Pulmonary artery endothelial cell (primary cell): Measurements from ENCODE around the gene IL1RL2. TPM values are rescaled to one million over a fixed set of nuclear protein-coding genes. Genes with fewer than 3 reads are reported as not detected.

Experiments
- DNase-seq: peaks from one replicate; pipeline ENCODE4 v3.0.0-alpha.2; 2011; ENCODE audit warnings: low read depth, low spot score
- total RNA-seq: library from RNA; depleted of rRNA; stranded (reverse); fragments of >200 nt; gene quantifications from 2 replicates; pipeline ENCODE4 v1.2.3, GENCODE V29; 2014

Gene IL1RL2
- total RNA-seq, 1 donor from 2014 or later = 0.20 TPM

DNA sequence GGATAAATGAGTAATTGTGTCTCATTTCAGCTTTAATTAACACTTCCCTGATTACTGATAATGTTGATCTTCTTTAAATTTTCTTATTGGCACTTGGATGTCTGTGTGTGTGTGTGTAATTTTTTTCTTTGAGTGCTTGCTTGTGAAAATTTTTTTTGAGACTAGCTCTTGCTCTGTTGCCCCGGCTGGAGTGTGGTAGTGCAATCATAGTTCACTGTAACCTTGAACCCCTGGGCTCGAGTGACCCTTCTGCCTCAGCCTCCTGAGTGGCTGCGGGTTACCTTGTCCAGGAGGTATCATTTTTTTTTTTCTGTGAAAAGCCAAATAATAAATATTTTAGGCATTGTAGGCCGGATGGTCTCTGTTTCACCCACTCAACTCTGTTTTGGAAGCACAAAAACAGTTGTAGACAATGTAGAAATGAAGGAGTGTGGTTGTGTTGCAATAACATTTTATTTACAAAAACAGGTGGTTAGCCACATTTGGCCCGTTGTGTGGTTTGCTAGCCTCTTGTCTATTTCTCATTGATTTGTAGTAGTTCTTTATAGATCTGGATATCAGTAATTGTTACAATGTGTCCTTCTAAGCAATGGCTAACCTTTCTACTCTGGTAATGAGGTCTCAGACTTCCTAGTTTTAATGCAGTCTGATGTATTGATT, 7.9 kb downstream of the IL1RL2 start:
- DNase-seq = no peak

DNA sequence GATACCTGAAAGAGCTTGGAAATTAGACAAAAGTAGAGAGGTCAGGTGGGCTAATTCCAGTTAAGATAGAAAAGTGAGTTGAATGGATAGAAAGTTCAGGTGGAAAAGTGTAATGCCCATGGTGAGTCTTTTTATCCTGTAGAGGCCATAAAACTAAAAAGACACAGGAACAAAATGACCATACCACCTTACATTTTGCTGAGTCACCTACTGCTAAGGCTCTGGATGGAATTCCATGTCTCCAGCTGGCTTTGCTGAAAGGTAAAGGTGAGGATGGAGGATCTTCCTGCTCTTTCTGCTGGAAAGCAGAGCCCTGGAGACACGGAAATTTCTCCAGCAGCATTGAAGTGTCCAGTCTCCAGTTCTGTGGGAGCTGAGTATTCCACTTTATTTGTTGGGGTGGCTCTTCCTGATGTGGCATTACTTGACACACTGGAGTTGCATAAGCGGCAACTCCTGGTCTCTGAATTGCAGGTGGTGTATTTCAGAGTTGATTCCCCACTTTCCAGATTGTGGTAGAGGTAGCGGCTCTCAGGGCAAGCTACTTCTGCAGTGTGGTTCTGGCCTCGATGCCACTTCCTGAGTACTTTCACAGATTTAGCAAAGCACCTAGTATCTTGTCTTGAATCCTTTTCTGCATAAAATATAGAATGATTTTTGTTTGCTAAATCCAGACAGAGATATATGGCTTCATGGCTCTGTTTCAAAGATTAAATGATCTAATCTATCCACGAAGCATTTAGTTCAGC, 10.7 kb downstream of the IL1RL2 start:
- no peak for DNase-seq

DNA sequence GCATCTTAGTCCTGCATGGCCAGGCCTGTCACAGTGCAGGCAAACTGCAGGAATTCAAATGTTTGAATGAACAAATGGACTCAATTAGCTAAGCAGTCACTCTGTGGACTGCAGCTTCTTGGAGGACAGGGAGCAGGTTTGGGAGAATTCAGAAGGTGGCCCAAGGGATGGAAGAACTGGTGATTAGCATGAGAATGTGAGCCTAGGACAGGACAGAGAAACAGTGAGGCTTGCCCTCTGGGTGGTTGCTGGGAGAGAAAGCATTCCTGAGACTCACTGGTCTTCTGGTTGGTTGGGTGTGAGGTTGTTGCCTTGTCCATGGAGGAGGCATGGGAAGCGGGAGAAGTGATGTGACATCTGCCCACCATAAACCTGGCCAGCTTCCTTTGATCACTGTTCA, 13.7 kb downstream of the IL1RL2 start:
- DNase-seq = no peak

DNA sequence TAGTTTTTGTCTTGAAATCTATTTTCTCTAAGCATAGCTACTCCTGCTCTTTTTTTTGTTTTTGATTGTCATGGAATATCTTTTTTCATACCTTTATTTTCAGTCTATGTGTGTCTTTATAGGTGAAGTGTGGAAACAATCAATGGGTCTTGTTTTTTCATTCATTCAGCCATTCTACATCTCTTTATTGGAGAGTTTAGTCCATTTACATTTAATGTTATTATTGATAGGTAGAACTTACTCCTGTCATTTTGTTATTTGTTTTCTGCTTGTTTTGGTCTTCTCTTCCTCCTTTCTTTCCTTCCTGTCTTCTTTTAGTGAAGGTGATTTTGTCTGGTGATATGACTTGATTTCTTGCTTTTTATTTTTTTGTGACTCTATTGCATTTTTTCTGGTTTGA, 17.8 kb downstream of the IL1RL2 start:
- no peak for DNase-seq

DNA sequence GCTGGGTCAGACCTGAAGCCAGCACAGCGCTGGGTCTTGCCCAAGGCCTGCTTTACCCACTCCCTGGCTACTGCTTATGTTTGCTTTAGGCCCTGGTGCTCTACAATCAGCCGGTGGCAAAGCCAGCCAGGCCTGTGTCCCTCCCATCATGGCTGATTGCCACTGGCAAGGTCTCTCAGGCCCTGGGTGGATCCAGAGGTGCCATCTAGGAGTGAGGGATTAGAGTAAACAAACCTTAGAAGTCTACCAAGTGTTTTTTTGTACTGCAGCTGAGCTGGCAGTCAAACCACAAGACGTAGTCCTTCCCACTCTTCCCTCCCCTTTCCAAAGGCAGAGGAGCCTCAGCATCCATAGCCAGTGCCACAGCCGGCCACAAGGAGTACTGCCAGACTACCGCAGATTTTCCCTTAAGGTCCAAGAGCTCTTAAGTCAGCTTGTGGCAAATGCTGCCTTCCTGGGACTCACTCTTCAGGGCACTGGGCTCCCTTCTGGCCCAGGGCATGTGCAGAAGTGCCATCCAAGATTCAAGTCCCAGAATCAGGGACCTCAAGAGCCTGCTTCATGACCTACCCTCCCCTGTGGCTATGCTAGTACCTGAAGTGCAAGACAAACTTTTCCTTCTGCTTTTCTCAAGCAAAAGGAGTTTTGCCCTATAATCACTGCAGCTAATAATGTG, 20.0 kb downstream of the IL1RL2 start:
- DNase-seq = no peak

DNA sequence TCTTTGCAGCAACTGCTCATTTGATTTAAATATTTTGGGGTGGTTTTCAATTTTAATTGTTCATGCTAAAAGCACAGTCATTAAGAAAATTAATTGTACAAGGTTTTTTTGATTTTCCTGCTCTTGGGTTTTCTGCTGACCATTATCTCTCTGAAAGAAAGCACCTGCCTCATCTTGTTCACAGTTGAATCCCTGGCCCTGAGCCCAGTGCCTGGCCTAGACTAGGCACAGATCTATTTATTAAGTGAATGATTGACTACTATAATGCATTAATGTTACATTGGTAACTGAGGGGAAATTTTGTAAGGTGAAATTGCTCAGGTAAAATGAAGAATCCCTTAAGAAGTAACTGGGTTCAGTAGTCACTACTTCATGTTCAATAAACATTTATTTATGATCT, 22.0 kb downstream of the IL1RL2 start:
- DNase-seq = no peak

DNA sequence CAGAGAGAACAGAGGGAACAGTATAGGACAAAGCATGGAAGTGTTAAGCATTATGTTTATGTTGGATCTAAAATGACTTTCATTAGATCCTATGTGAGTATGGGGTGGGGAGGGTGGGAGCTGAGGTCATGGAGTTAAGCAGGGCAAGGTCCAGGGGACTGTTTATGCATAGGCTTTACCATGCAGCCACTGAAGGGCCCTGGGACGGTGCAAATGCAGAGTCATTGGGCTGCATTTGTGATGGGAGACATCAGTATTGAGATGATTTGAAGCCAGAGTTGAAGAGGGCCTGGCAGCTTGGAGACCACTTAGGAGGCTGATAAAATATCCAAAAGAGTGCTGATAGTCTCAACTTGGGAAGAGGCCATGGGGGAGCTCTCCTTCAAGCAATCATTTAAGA, 22.7 kb downstream of the IL1RL2 start:
- DNase-seq = no peak

DNA sequence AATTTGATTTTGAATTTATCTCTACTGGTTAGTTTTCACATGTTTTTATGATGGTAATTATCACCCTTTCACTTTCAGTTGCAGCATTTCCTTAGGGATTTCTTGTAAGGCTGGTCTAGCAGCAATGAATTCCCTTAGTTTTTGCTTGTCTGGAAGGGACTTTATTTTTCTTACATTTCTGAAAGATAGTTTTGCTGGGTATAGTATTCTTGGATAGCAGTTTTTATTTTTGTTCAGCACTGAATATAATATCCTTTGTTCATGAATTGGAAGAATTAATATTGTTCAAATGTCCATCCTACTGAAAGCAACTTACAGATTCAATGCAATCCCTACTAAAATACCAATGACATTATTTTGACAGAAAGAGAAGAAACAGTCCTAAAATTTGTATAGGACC, 30.2 kb downstream of the IL1RL2 start:
- DNase-seq = no peak

DNA sequence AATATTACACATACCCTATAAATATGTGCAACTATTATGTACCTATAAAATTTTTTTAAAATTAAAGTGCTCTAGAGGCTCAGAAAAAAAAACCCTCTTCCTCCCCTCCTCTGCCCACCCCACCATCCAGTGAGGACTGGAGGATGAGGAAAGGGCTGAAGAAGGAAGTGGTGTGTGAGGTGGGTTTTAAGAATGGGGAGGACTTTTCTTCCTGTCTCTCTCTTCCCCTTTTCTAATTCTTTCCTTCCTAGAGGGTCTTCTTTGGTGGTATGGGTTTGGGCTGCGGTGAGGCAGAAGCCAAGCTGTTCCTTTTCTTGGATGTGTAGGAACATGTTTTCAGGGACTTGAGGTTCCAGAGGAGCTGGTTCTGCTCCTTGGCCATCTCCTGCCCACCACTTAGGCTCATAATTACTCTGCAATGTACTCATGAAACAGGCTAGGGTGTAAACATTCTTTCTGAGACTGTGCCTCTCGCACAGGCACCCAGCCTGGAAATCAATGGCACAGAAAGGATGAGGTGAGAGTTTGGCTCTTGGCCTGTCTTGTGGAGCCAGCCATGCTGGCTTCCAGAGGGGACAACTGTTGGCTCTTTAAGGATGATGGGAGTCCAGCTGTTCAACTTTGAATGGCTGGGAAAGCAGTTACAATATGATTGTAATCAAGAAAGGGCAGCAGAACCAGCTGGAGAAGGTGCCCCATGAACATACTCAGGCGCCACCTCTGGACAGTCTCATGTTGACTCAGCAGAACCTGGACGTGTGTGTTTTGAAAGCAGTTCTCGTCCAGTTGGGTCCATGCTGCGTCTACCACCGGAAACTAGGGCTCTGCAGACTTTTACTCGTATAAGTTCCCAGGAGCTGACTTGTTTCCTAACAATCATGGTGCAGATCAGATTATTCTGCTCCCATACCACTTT, 38.3 kb downstream of the IL1RL2 start:
- DNase-seq = no peak

DNA sequence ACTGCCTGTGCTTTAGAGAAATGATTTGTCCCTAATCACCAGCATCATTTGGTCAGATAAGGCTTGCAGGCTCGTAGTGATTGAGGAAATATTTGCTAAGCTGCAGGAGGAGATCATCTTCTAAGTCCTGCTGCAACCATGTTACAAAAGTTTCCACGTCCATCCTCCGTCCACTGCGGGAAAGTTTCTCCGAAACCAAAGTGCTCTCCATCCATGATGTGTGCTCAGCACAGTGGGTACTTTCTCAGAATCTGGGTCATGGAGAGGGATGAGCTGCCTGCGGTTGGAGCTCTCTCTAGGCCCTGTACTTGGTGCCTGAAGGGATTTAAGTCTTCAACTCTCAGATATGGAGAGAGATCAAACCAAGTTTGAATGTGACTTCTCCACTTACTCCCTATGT, 39.3 kb downstream of the IL1RL2 start:
- DNase-seq = no peak

DNA sequence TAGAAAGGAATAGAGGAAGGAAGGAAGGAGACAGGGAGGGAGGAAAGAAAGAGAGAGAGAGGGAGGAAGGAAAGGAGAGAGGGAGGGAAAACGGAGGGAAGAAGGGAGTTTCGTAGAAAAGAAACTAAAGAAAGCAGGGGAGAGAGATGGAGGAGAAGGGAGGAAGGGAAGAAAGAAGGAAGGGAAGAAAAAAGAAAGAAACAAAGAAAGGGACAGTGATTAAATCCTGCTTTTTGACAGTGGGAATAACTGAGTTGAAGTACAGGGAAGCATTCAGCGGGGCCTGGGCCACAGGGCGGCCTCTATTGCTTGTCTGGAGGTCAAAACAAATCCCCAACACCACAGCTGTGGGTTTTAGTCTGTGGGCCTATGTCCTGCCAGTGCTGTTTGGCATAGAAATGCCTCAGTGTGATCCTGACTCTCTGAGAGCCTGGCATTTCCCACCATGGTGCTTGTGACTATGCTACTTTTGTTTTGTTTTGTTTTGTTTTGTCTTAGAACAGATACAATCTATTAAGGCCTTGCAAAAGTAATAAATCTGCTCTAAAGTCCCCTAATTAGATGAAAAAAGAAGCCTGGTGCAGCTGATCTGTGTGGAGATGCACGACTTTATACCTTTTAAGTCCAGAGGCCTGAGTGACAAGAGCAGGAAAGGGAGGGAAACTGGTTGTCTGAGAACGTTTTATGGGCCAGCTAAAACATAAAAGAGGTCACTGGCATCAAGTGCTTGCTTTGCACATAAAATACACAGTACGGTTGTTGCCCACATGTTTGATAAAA, 40.0 kb downstream of the IL1RL2 start:
- DNase-seq = no peak

DNA sequence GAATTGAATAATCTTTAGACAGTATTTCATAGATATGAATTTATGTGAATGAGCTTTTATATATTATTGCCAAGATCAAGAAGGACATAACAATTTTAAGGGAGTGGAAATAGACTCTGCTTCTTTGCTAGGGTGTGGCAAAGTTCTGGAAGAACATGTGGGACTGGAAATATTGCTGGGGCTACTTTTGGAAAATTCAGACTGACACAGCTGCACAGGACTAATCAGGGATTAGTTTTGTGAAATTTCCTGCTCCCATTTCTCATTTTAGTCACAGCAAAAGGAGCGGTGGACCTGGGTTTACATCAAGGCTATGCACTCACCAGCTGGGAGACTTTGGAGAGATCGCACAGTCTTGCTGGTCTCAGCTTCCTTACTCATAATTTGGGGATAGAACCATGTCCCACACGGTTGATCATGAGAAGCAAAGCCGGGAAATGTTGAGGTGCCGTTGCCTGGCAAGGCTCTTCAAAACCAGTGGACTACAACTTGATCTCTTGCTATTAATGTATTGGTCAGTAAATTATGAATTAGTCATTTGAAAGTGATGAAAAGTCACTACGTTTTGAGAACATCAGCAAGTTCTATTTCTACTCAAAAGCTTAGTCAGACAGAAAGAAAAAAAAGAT, 42.4 kb downstream of the IL1RL2 start:
- DNase-seq = no peak

DNA sequence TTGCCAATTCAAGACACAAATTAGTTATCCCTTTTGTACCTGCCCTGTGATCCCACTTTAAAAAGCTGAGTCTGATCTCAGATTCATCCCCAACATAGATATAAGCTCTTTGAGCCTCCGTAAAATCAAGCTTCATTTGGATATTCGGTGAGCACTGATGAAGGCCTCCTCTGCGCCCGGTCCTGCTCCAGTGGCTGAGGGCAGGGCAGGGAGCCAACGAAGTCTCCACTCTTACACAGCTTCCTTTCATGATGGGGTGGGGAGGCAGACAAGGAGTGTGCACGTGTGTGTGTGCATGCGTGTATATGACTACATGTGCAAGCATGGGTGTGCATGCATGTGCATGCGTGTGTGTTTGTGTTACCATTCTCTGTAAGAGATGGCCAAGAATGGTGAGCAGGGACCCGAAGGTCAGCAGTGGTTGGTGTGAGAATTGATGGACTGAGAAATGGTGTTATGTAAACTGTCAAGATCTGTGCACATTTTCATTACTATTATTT, 43.6 kb downstream of the IL1RL2 start:
- DNase-seq = no peak

DNA sequence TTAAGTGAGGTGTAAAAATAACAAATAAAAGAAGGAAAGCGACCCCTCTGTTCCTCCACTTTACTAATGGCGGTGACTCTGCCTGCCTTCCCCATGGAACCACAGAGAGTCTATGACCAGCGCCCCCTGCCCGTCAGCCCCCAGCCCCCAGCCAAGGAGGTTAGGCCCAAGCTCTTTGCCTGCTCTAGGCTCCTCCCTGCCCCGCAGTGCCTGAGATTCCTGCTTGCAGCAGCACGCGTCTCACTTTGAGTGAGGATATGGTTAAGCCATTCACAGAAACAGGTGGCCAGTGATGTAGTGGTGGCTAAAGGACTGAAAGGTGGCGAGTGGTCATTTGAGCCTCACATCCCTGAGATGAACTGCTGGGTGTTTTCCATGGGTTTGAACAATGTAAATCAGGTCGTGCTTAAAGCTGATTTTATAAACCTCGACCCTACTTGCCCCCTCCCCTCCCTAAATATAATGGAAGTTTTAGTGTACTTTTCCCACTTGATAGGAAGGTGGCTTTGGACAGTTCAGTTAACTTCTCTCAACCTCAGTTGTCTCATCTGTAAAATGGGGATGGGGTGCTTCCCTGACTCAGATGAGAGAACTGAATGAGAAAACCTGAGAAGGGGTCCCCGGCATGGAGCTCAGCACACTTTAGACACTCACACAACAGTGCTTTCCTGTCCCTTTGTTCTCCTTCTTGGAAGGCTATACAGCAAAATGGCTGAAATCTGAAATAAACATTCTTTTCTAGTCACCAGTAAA, 46.5 kb downstream of the IL1RL2 start:
- no peak for DNase-seq

DNA sequence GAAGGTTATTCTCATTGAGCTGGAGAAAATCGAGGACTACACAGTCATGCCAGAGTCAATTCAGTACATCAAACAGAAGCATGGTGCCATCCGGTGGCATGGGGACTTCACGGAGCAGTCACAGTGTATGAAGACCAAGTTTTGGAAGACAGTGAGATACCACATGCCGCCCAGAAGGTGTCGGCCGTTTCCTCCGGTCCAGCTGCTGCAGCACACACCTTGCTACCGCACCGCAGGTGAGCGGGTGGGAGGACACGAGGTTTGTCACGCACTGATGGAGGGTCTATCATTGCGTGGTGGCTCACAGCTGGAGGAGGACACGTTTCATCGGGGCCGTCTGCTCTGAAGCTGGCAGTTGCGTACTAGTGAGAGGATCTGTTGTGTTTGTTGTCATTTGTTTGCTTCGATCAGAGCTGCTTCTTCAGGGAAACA, 48.2 kb downstream of the IL1RL2 start:
- no peak for DNase-seq

DNA sequence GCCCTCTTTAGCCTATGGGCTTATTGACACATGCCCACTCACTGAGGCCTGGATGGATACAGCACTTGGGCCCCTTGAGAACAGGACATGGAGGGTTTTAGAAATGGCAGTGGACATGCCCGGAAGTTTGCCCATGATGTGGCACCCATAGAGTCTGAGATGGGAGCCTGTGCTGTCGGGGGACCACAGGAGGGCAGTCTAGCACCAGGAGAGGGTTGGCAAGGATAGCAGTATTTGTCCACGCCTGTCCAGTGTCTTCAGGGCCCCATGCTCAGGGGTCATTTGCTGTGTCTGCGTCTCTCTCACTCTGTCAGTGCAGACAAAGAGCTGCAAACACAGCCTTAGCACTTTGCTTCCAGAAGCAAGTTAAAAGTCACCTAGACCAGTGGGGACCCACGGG, 48.7 kb downstream of the IL1RL2 start:
- no peak for DNase-seq

DNA sequence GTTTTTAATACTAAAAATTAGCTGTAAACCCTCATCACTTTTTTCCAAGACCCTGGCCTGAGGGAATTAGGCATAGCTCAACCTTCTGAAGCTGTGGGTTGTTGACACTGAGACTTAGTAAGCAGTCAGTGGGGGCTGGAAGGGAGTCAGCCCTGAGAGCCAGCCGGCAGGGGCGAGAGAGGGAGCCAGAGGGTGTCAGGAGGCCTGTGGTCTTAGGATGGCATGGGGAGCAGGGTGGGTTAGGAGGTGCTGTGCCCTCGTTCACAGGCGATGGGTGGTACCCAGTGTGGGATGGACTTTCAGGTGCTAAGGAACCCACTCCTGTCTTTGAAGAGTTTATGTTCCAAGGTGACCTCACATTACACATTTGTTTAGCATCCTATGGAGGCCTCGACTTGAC, 49.3 kb downstream of the IL1RL2 start:
- DNase-seq = no peak

DNA sequence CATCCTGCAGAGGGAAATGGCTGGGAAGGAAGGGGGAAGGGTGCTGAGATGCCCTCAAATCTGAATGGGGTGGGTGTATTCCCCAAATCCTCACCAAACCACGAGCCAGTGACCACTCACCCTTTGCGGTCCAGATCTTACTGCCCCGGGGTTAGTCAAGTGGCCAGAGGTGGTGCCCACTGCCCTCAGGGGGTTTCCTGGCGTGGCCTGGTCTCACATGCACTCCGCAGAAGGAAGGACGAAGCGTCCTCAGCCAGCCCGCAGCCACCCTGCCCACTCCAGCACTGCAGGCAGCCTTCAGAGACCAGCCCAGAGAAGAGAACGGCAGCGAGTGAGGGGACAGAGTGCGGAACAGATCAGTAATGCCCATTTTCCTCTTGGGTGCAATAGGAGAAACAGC, 50.4 kb downstream of the IL1RL2 start:
- no peak for DNase-seq

DNA sequence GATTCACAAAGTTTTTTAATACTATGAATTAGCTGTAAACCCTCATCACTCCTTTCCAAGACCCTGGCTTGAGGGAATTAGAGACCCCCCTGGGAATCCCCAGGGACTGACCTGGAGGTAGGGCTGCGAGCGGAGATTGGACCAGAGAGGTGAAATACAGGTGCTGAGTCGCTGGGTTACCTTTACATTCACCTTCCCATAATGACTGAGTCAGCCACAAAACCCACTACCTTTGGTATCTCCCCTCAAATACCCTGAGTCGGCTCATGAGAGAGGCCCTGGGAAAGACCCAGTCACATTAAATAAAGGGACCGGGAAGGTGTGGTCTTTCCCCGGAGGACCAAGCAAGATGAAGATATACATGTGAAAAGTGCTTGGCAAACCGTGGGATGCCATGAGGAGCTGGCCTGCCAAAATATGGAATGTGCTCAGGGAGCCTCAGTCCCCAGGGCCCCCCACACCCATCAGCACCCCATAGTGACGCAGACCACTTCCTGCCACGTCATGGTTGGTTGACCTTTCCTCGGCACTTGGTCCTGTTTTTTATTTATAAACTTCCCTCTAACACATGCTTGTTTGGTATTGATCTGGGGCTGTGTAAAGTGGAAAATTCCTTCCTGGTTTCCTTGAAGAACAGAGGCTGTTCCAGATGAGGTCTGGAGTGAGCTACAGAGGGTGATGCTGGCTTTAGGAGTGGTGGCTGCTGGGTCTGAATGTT, 51.4 kb downstream of the IL1RL2 start:
- DNase-seq = no peak
